ENCODE results near the gene IP6K3. TPM values are rescaled to one million over a fixed set of nuclear protein-coding genes. Genes with fewer than 3 reads are reported as not detected.

The IP6K3 gene
- not detected in 2 replicates for total RNA-seq

GRCh38 chr6:33746651-33747100, at the start of gene IP6K3:
IP6K3 (minus strand) TSS chr6:33746905; CDS start chr6:33735476, 11,429 bp downstream.
- intact Hi-C loops (cut with micrococcal nuclease): no loop called here

GRCh38 chr6:33794910-33795623, 48.4 kb upstream of the IP6K3 start:
- intact Hi-C loops (cut with micrococcal nuclease): no loop called here

GRCh38 chr6:33792981-33793380, 46.3 kb upstream of the IP6K3 start:
- intact Hi-C loops (cut with micrococcal nuclease): no loop called here

- intact Hi-C loops (cut with micrococcal nuclease): no loop called here
Observed at GRCh38 chr6:33791620-33792019, 44.9 kb upstream of the IP6K3 start.

- intact Hi-C loops (cut with micrococcal nuclease): no loop called here
Observed at GRCh38 chr6:33790910-33791309, 44.2 kb upstream of the IP6K3 start.

GRCh38 chr6:33790379-33790778, 43.7 kb upstream of the IP6K3 start:
- intact Hi-C loops (cut with micrococcal nuclease): no loop called here

- intact Hi-C loops (cut with micrococcal nuclease): loop anchor here (1.0 to 2.0 kb wide), 5 partner anchors 67 to 371 kb away; partner anchors contain the start of genes CUTA, ITPR3 and UQCC2
Observed at GRCh38 chr6:33789550-33789895, 42.8 kb upstream of the IP6K3 start.

- intact Hi-C loops (cut with micrococcal nuclease): loop anchor here (1.0 to 2.0 kb wide), 5 partner anchors 67 to 370 kb away; partner anchors contain the start of genes CUTA, ITPR3 and UQCC2
Observed at GRCh38 chr6:33788694-33789549, 42.2 kb upstream of the IP6K3 start, which contains the start of gene LEMD2. LEMD2 (minus strand) TSS chr6:33789130; CDS start chr6:33789116, 14 bp downstream.

GRCh38 chr6:33787954-33788693, 41.4 kb upstream of the IP6K3 start:
- intact Hi-C loops (cut with micrococcal nuclease): loop anchor here (2.0 kb wide), 3 partner anchors 117 to 369 kb away; partner anchors contain the start of genes CUTA and ITPR3

- intact Hi-C loops (cut with micrococcal nuclease): no loop called here
Observed at GRCh38 chr6:33787346-33787953, 40.7 kb upstream of the IP6K3 start.

GRCh38 chr6:33786736-33787135, 40.0 kb upstream of the IP6K3 start:
- intact Hi-C loops (cut with micrococcal nuclease): no loop called here

GRCh38 chr6:33785778-33786177, 39.1 kb upstream of the IP6K3 start:
- intact Hi-C loops (cut with micrococcal nuclease): no loop called here

GRCh38 chr6:33784787-33785186, 38.1 kb upstream of the IP6K3 start:
- intact Hi-C loops (cut with micrococcal nuclease): no loop called here

- intact Hi-C loops (cut with micrococcal nuclease): no loop called here
Observed at GRCh38 chr6:33783781-33784520, 37.2 kb upstream of the IP6K3 start.

- intact Hi-C loops (cut with micrococcal nuclease): no loop called here
Observed at GRCh38 chr6:33782561-33782960, 35.9 kb upstream of the IP6K3 start.

- intact Hi-C loops (cut with micrococcal nuclease): no loop called here
Observed at GRCh38 chr6:33781131-33781975, 34.6 kb upstream of the IP6K3 start.

- intact Hi-C loops (cut with micrococcal nuclease): no loop called here
Observed at GRCh38 chr6:33779895-33780294, 33.2 kb upstream of the IP6K3 start.

- intact Hi-C loops (cut with micrococcal nuclease): no loop called here
Observed at GRCh38 chr6:33779290-33779689, 32.6 kb upstream of the IP6K3 start.

GRCh38 chr6:33778444-33779121, 31.9 kb upstream of the IP6K3 start:
- intact Hi-C loops (cut with micrococcal nuclease): no loop called here
